CD4-positive, alpha-beta T cell treated with Interferon alpha-2 for 1 hour (primary cell): ENCODE results near the gene HPS5.

Experiments
- DNase-seq, 2 donors: peaks; one replicate each; pipeline ENCODE4 v3.0.0-alpha.2; 2020 to 2022

HPS5 gene

DNA sequence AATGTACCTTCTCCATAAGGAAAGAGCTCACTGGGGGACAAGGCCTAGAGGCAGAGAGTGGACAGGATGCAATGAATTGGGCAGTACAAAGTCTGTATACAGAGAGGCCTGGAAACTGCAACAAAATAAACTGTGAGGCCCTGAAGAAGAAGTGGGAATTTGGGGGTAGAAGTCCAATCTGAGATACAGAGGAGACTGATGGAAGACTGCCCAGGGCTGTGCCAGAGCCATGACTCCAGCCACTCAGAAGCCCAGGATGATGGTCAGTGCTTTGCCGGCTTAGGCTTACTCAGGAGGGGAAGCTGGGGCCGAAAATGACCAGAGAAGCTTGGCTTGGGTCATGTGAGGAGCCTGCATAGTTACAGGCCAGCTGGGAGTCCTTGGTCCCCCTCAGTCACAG is 91.1 kb downstream of the HPS5 start:
- no peak for DNase-seq

DNA sequence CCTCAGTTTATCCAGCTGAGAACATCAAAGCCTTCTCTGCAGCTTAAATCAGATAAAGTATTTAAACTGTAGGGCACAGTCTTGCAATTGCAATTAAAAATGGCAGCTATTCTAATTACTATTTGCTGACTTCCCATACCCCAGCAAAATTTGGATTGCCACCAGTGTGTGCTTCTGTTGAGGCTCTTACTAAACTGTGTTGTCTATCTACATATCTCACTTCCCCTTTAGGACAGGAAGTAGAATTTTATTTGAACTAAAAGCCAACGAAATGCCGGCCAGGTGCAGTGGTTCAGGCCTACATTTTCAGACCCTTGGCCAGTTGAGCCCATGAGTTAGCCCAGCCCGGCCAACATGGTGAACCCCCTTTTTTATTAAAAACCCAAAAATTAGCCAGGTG is 92.4 kb downstream of the HPS5 start:
- DNase-seq = no peak
